Measurements from ENCODE around the gene C8G. TPM values are rescaled to one million over a fixed set of nuclear protein-coding genes. Genes with fewer than 3 reads are reported as not detected.
A peak's percentile ranks its signal among the peaks of the same experiment; 100 is the strongest.

The C8G gene
- total RNA-seq, 1 donor from 2014 or later: 2.8 TPM

GRCh38 chr9:136949239-136949816, 4.3 kb downstream of the C8G start:
- Mint-ChIP-seq H3K4me1 (ENCODE audit: low read depth) (peaks cover 2% of the 10 kb centered on the region), H3K4me3 (ENCODE audit: low read depth) (peak overlapping the region; percentile 78), H3K27ac (peak overlapping the region; percentile 56), H3K27me3 (no peaks in the 10 kb centered on the region), H3K36me3 (ENCODE audit: insufficient read depth) (no peaks in the 10 kb centered on the region), H3K9me3 (ENCODE audit: low read depth) (no peaks in the 10 kb centered on the region)
- DNase-seq (ENCODE audit: low spot score, unreplicated experiment): no peak
- TF ChIP-seq CTCF (IDR thresholded peaks at IDR 0.05; ENCODE audit: unreplicated experiment): no peak

- Mint-ChIP-seq H3K27me3 (no peaks in the 10 kb centered on the region), H3K4me3 (ENCODE audit: low read depth) (peak overlapping the region; percentile 78), H3K9me3 (ENCODE audit: low read depth) (no peaks in the 10 kb centered on the region), H3K4me1 (ENCODE audit: low read depth) (peaks cover 2% of the 10 kb centered on the region), H3K36me3 (ENCODE audit: insufficient read depth) (no peaks in the 10 kb centered on the region), H3K27ac (peak overlapping the region; percentile 97)
- TF ChIP-seq CTCF (IDR thresholded peaks at IDR 0.05; ENCODE audit: unreplicated experiment): peak; percentile 26
- peak; percentile 98 for DNase-seq (ENCODE audit: low spot score, unreplicated experiment)
Measured at GRCh38 chr9:136949817-136950655, 5.0 kb downstream of the C8G start.

GRCh38 chr9:136950656-136951276, 5.7 kb downstream of the C8G start:
- H3K4me1 Mint-ChIP-seq (ENCODE audit: low read depth): peaks cover 2% of the 10 kb centered on the region
- H3K9me3 Mint-ChIP-seq (ENCODE audit: low read depth): no peaks in the 10 kb centered on the region
- H3K27me3 Mint-ChIP-seq: no peaks in the 10 kb centered on the region
- TF ChIP-seq CTCF (IDR thresholded peaks at IDR 0.05; ENCODE audit: unreplicated experiment): no peak
- peak overlapping the region; percentile 76 for H3K4me3 Mint-ChIP-seq (ENCODE audit: low read depth)
- H3K36me3 Mint-ChIP-seq (ENCODE audit: insufficient read depth): no peaks in the 10 kb centered on the region
- peak overlapping the region; percentile 97 for H3K27ac Mint-ChIP-seq
- no peak for DNase-seq (ENCODE audit: low spot score, unreplicated experiment)

GRCh38 chr9:136951541-136952320, 6.7 kb downstream of the C8G start, which contains the start of gene LCN12:
TSS of gene LCN12 (plus strand) at chr9:136952273. CDS start at chr9:136952328, 55 bp downstream.
- Mint-ChIP-seq H3K27ac (no peak within 1 kb of the TSS), H3K36me3 (ENCODE audit: insufficient read depth) (no peaks in the 10 kb centered on the region), H3K27me3 (no peaks in the 10 kb centered on the region), H3K9me3 (ENCODE audit: low read depth) (peaks cover 7% of the 10 kb centered on the region), H3K4me1 (ENCODE audit: low read depth) (peaks cover 2% of the 10 kb centered on the region), H3K4me3 (ENCODE audit: low read depth) (no peak within 1 kb of the TSS)
- DNase-seq (ENCODE audit: low spot score, unreplicated experiment): no peak
- no peak for TF ChIP-seq CTCF (IDR thresholded peaks at IDR 0.05; ENCODE audit: unreplicated experiment)

All from progenitor cell of endocrine pancreas (in vitro differentiated cells).